Measurements from ENCODE around the gene EGFR.

EGFR gene

DNA sequence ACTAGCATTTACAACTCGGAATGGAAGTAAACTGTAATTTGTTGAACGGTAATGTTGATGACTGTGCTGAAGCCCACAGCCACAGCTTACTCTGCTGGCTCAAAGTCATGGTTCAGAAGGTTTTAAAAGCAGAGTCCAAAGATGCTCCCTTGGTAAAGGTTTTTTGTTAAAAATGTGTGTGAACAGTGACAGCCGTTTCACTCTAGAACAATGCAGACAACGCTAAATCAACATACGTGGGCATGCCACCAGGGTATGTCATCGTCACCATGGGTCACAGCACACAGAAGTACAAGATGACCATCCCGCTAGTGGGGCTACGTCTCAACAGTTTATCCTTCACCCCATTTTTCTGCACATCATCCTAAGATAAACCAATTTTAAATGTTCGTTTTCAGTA lies 239.8 kb downstream of the EGFR start:
- DNase-seq = no peak

DNA sequence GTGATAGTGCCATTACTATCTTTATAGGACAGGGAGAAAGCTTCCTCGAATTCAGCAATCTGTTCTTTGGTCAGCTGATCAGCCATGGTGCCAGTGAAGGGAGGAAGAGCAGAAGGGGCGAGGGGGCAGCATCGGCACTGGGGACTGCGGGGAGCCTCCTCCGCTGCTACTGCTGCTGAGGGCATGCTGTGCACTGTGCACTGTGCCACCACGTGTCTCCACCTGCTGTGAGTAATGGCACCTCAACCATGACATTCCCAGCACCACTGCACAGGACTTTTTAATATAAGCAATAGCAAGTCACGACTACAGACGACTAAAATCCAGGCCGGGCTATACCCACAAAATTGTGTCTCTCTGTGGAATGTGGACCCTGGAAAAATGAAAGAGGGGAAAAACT lies 241.4 kb downstream of the EGFR start:
- DNase-seq = no peak

DNA sequence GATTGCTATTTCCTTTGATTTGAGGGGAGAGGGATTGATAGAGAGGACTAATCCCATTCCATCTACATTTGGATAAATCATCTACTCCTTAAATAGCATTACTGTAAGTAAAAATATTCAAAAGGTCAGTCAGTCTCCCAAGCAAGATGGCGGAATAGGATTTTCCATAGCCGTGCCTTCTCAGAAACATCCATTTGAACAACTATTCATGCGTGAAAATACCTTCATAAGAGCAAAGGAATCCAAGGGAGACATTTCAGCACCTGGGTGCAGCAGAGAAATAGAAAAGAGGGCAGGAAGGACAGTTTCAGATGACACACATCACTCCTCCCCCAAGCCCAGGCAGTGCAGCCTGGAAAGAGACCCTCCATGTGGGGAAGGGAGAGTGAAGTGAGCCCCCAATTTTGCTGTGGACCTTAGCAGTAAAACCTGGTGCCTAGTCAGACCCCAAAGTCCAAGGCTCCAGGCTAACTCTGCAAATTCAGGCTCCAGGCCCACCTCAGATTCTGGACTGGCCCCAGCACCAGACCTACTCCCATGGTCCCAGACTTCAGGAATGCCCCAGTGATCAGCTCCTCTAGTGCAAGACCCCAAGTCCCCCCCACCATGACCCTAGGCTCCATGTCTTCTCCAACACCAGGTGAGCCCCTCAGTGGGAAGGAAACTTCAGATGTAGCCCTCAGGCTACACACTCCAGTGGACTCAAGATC lies 242.0 kb downstream of the EGFR start:
- DNase-seq = no peak
